Mesenchymal stem cell (in vitro differentiated cells and primary cell): ENCODE results near the gene ADCY3.

ENCODE experiments used
- DNase-seq: peaks from one replicate; pipeline ENCODE4 v3.0.0-alpha.2; 2013
- H2AFZ ChIP-seq: one replicate; pipeline ENCODE4 v1.6.1; 2013; ENCODE audit warnings: low read depth, mild to moderate bottlenecking, control low read depth, inconsistent platforms, low read length, moderate library complexity
- H2AK5ac ChIP-seq: 2 replicates; pipeline ENCODE4 v1.6.1; 2013; ENCODE audit warnings: low read length, moderate library complexity, mild to moderate bottlenecking, inconsistent platforms; ENCODE audit not compliant: severe bottlenecking
- H2BK120ac ChIP-seq: one replicate; pipeline ENCODE4 v1.6.1; 2013; ENCODE audit warnings: low read depth, mild to moderate bottlenecking, inconsistent platforms, low read length, moderate library complexity
- H2BK12ac ChIP-seq, 2 experiments: one replicate each; pipeline ENCODE4 v1.6.1; 2013; ENCODE audit warnings: inconsistent platforms in 2 of 2, low read length in 2 of 2, mild to moderate bottlenecking in 2 of 2, moderate library complexity in 2 of 2, control low read depth in 1 of 2
- H2BK15ac ChIP-seq: one replicate; pipeline ENCODE4 v1.6.1; 2013; ENCODE audit warnings: mild to moderate bottlenecking, low read depth, inconsistent platforms; ENCODE audit not compliant: poor library complexity, severe bottlenecking
- H2BK5ac ChIP-seq: 2 replicates; pipeline ENCODE4 v1.6.1; 2013; ENCODE audit warnings: low read depth, mild to moderate bottlenecking, low read length, control low read depth, inconsistent platforms; ENCODE audit not compliant: poor library complexity, severe bottlenecking
- H3K14ac ChIP-seq, 2 experiments: one replicate each; pipeline ENCODE4 v1.6.1; 2013; ENCODE audit warnings: inconsistent platforms in 2 of 2, low read length in 2 of 2, control low read depth in 1 of 2, mild to moderate bottlenecking in 1 of 2, moderate library complexity in 1 of 2
- H3K18ac ChIP-seq, 2 experiments: one replicate each; pipeline ENCODE4 v1.6.1; 2013; ENCODE audit warnings: inconsistent platforms in 2 of 2, low read length in 2 of 2, control low read depth in 1 of 2, low read depth in 1 of 2, mild to moderate bottlenecking in 1 of 2
- H3K23ac ChIP-seq, 2 experiments: one replicate each; pipeline ENCODE4 v1.6.1; 2013; ENCODE audit warnings: inconsistent platforms in 2 of 2, low read length in 2 of 2, mild to moderate bottlenecking in 2 of 2, moderate library complexity in 2 of 2, control low read depth in 1 of 2
- H3K27ac ChIP-seq: 2 replicates; pipeline ENCODE4 v1.5.1; 2013; ENCODE audit warnings: mild to moderate bottlenecking, moderate library complexity, low read length, control low read depth, inconsistent platforms; ENCODE audit not compliant: poor library complexity, severe bottlenecking
- H3K27me3 ChIP-seq, 2 experiments: 2 replicates each; pipeline versions ENCODE4 v1.6.1 to v1.7.0; 2013; ENCODE audit warnings: low read length in 2 of 2, mild to moderate bottlenecking in 2 of 2, moderate library complexity in 2 of 2, control low read depth in 1 of 2, inconsistent platforms in 1 of 2; ENCODE audit not compliant: control insufficient read depth in 1 of 2, insufficient read depth in 1 of 2
- H3K36me3 ChIP-seq, 2 experiments: 2 replicates each; pipeline versions ENCODE4 v1.6.1 to v1.7.0; 2013; ENCODE audit warnings: low read length in 2 of 2, control low read depth in 1 of 2, inconsistent platforms in 1 of 2, low read depth in 1 of 2, mild to moderate bottlenecking in 1 of 2; ENCODE audit not compliant: insufficient read depth in 2 of 2, control insufficient read depth in 1 of 2
- H3K4ac ChIP-seq, 2 experiments: one replicate each; pipeline ENCODE4 v1.6.1; 2013; ENCODE audit warnings: inconsistent platforms in 2 of 2, low read length in 2 of 2, mild to moderate bottlenecking in 2 of 2, moderate library complexity in 2 of 2, control low read depth in 1 of 2, low read depth in 1 of 2
- H3K4me1 ChIP-seq: 2 replicates; pipeline ENCODE4 v1.6.1; 2013; ENCODE audit warnings: low read depth, low read length, control low read depth; ENCODE audit not compliant: control insufficient read depth, insufficient read depth
- H3K4me2 ChIP-seq: 2 replicates; pipeline ENCODE4 v1.6.1; 2013; ENCODE audit warnings: low read length, mild to moderate bottlenecking, inconsistent platforms; ENCODE audit not compliant: poor library complexity, severe bottlenecking
- H3K4me3 ChIP-seq, 2 experiments: 2 replicates each; pipeline versions ENCODE4 v1.5.1 to v1.7.0; 2013; ENCODE audit warnings: low read length in 2 of 2, mild to moderate bottlenecking in 2 of 2, control low read depth in 1 of 2, low read depth in 1 of 2; ENCODE audit not compliant: insufficient read depth in 1 of 2
- H3K79me1 ChIP-seq: replicated peaks from 2 replicates; pipeline ENCODE4 v1.6.1; 2013; ENCODE audit warnings: mild to moderate bottlenecking, control low read depth, low read length, inconsistent platforms; ENCODE audit not compliant: poor library complexity, severe bottlenecking
- H3K9ac ChIP-seq: 2 replicates; pipeline ENCODE4 v1.7.0; 2013; ENCODE audit warnings: mild to moderate bottlenecking, low read length, moderate library complexity
- H3K9me3 ChIP-seq: 2 replicates; pipeline ENCODE4 v1.7.0; 2013; ENCODE audit warnings: mild to moderate bottlenecking, low read length; ENCODE audit not compliant: control insufficient read depth
- H4K8ac ChIP-seq: one replicate; pipeline ENCODE4 v1.6.1; 2013; ENCODE audit warnings: inconsistent platforms, mild to moderate bottlenecking, low read length, moderate library complexity
- H4K91ac ChIP-seq: one replicate; pipeline ENCODE4 v1.6.1; 2013; ENCODE audit warnings: mild to moderate bottlenecking, low read length, inconsistent platforms
- WGBS: methylation state at CpG from one replicate; pipeline ENCODE4 v1.1.7; 2013; ENCODE audit warnings: mixed read lengths; 5-methylcytosine and 5-hydroxymethylcytosine counted together

The ADCY3 gene

DNA sequence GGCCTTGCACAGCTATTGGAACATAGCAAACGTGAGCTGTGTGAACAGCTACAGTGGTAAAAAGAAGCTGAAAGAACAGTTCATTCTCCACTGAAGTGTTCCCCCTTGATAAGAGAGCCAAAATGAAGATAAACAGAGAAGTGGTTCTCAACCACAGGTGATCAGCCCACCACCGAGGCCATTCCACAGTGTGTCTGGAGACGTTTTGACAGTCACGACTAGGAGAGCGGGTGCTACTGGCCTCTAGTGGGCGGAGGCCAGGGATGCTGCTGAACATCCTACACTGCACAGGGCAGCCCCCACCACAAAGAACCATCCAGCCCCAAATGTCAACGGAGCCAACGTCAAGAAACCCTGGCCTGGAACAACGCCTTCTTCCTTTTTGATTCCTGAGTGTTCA is 38.4 kb downstream of the ADCY3 start:
- no peaks in the 10 kb centered on the region for H3K27me3 ChIP-seq
- no peaks in the 10 kb centered on the region for H3K9me3 ChIP-seq
- H3K4me2 ChIP-seq: no peak overlapping the region
- no peak overlapping the region for H3K9ac ChIP-seq
- no peak overlapping the region for H2BK5ac ChIP-seq
- H3K36me3 ChIP-seq: peaks cover 0 to 2% of the 10 kb centered on the region in 2 experiments
- no peak overlapping the region for H2BK15ac ChIP-seq
- H3K4me3 ChIP-seq: no peak overlapping the region
- no peak overlapping the region for H3K23ac ChIP-seq
- no peak overlapping the region for H3K4ac ChIP-seq
- H3K4me1 ChIP-seq: peaks cover 13% of the 10 kb centered on the region
- no peak overlapping the region for H3K27ac ChIP-seq
- H2AK5ac ChIP-seq: no peak overlapping the region
- H3K79me1 ChIP-seq: peaks cover 31% of the 10 kb centered on the region
- no peak overlapping the region for H4K8ac ChIP-seq
- no peak overlapping the region for H3K14ac ChIP-seq
- no peak for DNase-seq
- H4K91ac ChIP-seq: no peak overlapping the region
- no peak overlapping the region for H2AFZ ChIP-seq
- H2BK120ac ChIP-seq: no peak overlapping the region
- no peak overlapping the region for H2BK12ac ChIP-seq
- H3K18ac ChIP-seq: no peak overlapping the region
- WGBS: 90% methylated on average over 6 of the region's 9 CpGs

DNA sequence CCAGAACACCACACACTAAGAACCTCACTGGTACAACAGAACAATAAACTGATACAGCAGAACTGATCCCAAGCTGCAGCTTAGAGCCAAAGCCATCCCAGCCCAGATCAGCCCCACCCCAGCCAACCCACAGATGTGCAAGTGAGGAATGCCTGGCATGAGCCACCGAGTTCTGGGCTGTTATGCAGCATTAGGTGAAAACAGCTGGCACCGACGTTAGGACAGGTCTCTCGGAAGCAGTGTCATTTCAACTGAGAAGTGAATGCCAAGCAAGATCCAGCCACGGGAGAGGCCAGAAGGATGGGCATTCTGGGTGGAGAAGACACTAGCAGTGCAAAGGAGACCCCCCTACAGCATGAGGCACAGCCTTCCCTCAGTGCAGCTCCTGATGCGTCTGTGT is 38.9 kb downstream of the ADCY3 start:
- Histone ChIP-seq H2AK5ac (no peak overlapping the region), H3K4me1 (peaks cover 8% of the 10 kb centered on the region), H2AFZ (no peak overlapping the region), H3K27ac (no peak overlapping the region), H3K36me3 (peaks cover 0 to 2% of the 10 kb centered on the region in 2 experiments), H3K9ac (no peak overlapping the region), H3K18ac (no peak overlapping the region), H2BK15ac (no peak overlapping the region), H2BK120ac (no peak overlapping the region), H2BK12ac (no peak overlapping the region), H3K79me1 (peaks cover 29% of the 10 kb centered on the region), H3K23ac (no peak overlapping the region), H4K8ac (no peak overlapping the region), H2BK5ac (no peak overlapping the region), H3K9me3 (no peaks in the 10 kb centered on the region), H3K14ac (no peak overlapping the region), H3K4ac (no peak overlapping the region), H3K4me2 (no peak overlapping the region), H3K27me3 (no peaks in the 10 kb centered on the region), H4K91ac (no peak overlapping the region), H3K4me3 (no peak overlapping the region)
- 93% methylated on average over 6 of the region's 6 CpGs for WGBS
- DNase-seq: no peak

DNA sequence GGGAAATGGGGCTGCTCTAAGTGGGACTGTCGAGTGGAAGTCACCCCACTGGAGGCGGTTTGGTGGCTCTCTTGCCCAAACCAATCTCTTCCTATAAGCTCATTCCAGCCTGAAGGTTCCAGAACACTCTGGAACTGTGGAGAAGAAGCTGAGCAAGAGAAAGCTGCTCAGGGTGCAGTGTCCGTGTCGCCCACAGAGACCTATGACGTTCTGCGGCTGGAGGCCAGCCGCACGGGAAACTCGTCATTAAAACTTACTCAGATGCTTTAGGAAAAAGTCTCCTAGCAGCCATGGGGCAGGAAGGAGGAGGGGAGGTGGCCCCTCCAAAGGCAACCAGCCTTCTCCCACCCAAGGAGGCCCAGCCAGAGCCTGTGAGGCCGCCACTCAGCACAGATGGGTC is 41.7 kb downstream of the ADCY3 start:
- no peaks in the 10 kb centered on the region for H3K27me3 ChIP-seq
- no peak for DNase-seq
- H4K8ac ChIP-seq: no peak overlapping the region
- H3K18ac ChIP-seq: no peak overlapping the region
- no peak overlapping the region for H3K14ac ChIP-seq
- no peak overlapping the region for H2AK5ac ChIP-seq
- no peak overlapping the region for H2AFZ ChIP-seq
- no peak overlapping the region for H3K4ac ChIP-seq
- no peak overlapping the region for H2BK15ac ChIP-seq
- no peak overlapping the region for H2BK5ac ChIP-seq
- no peak overlapping the region for H2BK12ac ChIP-seq
- H2BK120ac ChIP-seq: no peak overlapping the region
- no peak overlapping the region for H4K91ac ChIP-seq
- H3K79me1 ChIP-seq: peaks cover 23% of the 10 kb centered on the region
- H3K23ac ChIP-seq: no peak overlapping the region
- no peaks in the 10 kb centered on the region for H3K9me3 ChIP-seq
- no peak overlapping the region for H3K4me2 ChIP-seq
- peaks cover 6% of the 10 kb centered on the region for H3K4me1 ChIP-seq
- H3K4me3 ChIP-seq: no peak overlapping the region
- H3K27ac ChIP-seq: no peak overlapping the region
- no peaks in the 10 kb centered on the region for H3K36me3 ChIP-seq
- 96% methylated on average over 10 of the region's 10 CpGs for WGBS
- no peak overlapping the region for H3K9ac ChIP-seq

DNA sequence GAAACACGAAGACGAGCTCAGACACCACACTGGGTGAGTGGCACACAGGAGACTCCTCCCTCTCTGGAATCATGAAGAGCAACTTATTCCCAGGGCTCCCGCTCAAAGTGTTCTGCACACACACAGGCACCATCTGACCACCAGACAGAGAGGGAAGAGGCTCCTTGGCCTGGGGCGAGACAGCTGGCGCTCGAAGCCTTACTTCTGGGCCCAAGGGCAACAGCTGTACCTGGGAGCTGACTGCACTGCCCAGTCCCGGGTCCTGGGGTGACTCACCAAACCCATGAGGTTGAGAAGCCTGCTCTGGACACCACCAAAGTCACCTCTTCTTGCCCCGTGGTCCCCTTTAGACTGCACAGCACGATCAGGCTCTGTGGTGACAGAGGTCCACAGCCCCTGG is 42.4 kb downstream of the ADCY3 start:
- no peak overlapping the region for H3K23ac ChIP-seq
- no peaks in the 10 kb centered on the region for H3K36me3 ChIP-seq
- no peak overlapping the region for H3K18ac ChIP-seq
- no peak overlapping the region for H2BK120ac ChIP-seq
- H3K14ac ChIP-seq: no peak overlapping the region
- H3K4me3 ChIP-seq: no peak overlapping the region
- H4K91ac ChIP-seq: no peak overlapping the region
- no peak overlapping the region for H2AFZ ChIP-seq
- H3K9me3 ChIP-seq: no peaks in the 10 kb centered on the region
- H2BK12ac ChIP-seq: no peak overlapping the region
- H3K27ac ChIP-seq: no peak overlapping the region
- H3K4me2 ChIP-seq: no peak overlapping the region
- H4K8ac ChIP-seq: no peak overlapping the region
- H3K4me1 ChIP-seq: peaks cover 8% of the 10 kb centered on the region
- WGBS: 92% methylated on average over 8 of the region's 9 CpGs
- H3K27me3 ChIP-seq: no peaks in the 10 kb centered on the region
- H2AK5ac ChIP-seq: no peak overlapping the region
- no peak overlapping the region for H2BK5ac ChIP-seq
- H3K9ac ChIP-seq: no peak overlapping the region
- H2BK15ac ChIP-seq: no peak overlapping the region
- no peak for DNase-seq
- H3K4ac ChIP-seq: no peak overlapping the region
- H3K79me1 ChIP-seq: peaks cover 30% of the 10 kb centered on the region
